ENCODE results near the gene TBC1D22B. TPM values are rescaled to one million over a fixed set of nuclear protein-coding genes. Genes with fewer than 3 reads are reported as not detected.

The TBC1D22B gene
- total RNA-seq, 1 experiment from 2014 or later, result 11.8 TPM

DNA sequence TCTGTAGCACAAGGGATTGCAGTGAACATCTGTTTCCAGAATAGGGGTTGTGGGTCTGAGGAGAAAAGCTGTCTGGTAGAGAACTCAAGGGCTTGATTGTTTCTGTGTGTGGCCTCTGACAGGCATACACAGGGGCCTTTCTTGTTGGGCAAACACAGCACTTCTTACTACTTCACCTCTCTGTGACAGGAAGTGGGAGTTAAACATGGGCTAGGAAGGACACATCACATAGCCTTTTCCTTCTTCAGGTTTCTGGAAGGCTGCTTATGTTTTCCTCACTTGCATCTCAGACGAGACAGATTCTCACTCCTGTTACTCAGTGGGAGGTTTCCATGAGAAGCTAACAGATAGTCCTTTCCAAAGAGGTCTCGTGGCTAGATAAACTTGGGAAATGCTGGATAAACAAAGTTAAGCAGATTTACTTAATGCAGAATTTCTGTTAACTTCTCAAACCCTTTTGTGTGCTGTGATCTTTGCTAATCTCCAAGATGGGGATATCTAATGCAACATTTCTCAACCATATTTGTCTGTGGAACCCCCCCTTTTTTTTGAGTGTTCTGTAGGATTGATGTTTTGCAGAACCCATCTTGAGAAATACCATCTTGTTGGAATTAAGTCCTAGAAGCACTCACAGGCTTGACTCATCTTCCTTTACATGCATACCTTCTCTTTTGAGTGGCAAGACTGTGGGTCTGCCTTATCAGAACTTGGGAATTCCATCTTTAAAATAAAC lies 54.3 kb downstream of the TBC1D22B start:
- H3K27me3 ChIP-seq (replicated peaks; ENCODE audit: control insufficient read depth, insufficient read depth, low read length), result no peaks in the 10 kb centered on the region
- Mint-ChIP-seq H3K9me3 (ENCODE audit: unreplicated experiment) (no peaks in the 10 kb centered on the region), H3K27ac (ENCODE audit: unreplicated experiment) (no peak overlapping the region), H3K27me3 (ENCODE audit: insufficient read depth, unreplicated experiment) (no peaks in the 10 kb centered on the region), H3K4me3 (ENCODE audit: unreplicated experiment) (no peak overlapping the region), H3K4me1 (ENCODE audit: low read depth, unreplicated experiment) (no peaks in the 10 kb centered on the region), H3K36me3 (ENCODE audit: insufficient read depth, unreplicated experiment) (peaks cover 7% of the 10 kb centered on the region)
- H3K4me1 ChIP-seq, result no peaks in the 10 kb centered on the region
- H3K9me3 ChIP-seq, result no peaks in the 10 kb centered on the region
- intact Hi-C loops (cut with micrococcal nuclease; ENCODE audit: unreplicated experiment), result no loop called here
- DNase-seq, result no peak
- H3K36me3 ChIP-seq (ENCODE audit: control insufficient read depth, insufficient read depth, low read length), result no peaks in the 10 kb centered on the region; the same call in none of the 2 replicates
- no peak overlapping the region for H3K4me3 ChIP-seq (ENCODE audit: low read depth, low read length)
- POLR2A ChIA-PET, result no interaction called here
- TF ChIP-seq CTCF (IDR thresholded peaks at IDR 0.05; ENCODE audit: insufficient read depth in 1 of 2, low read depth in 1 of 2, low read length in 1 of 2, severe bottlenecking in 1 of 2, unreplicated experiment in 1 of 2), result no peak
- no TSS peak for BruUV-seq (replicated peaks)
- CTCF ChIA-PET, result no interaction called here

- no peaks in the 10 kb centered on the region for H3K4me1 ChIP-seq
These were observed 56.3 kb downstream of the TBC1D22B start for GRCh38 chr6:37313723-37314486.

More at GRCh38 chr6:37313723-37314486, 56.3 kb downstream of the TBC1D22B start:
- no TSS peak for BruUV-seq (replicated peaks)
- Mint-ChIP-seq H3K27me3 (ENCODE audit: insufficient read depth, unreplicated experiment) (no peaks in the 10 kb centered on the region), H3K36me3 (ENCODE audit: insufficient read depth, unreplicated experiment) (peaks cover 7% of the 10 kb centered on the region), H3K4me3 (ENCODE audit: unreplicated experiment) (no peak overlapping the region), H3K9me3 (ENCODE audit: unreplicated experiment) (no peaks in the 10 kb centered on the region), H3K4me1 (ENCODE audit: low read depth, unreplicated experiment) (no peaks in the 10 kb centered on the region), H3K27ac (ENCODE audit: unreplicated experiment) (no peak overlapping the region)
- H3K27me3 ChIP-seq (replicated peaks; ENCODE audit: control insufficient read depth, insufficient read depth, low read length), result no peaks in the 10 kb centered on the region
- no peaks in the 10 kb centered on the region; the same call in none of the 2 replicates for H3K36me3 ChIP-seq (ENCODE audit: control insufficient read depth, insufficient read depth, low read length)
- intact Hi-C loops (cut with micrococcal nuclease; ENCODE audit: unreplicated experiment), result no loop called here
- POLR2A ChIA-PET, result no interaction called here
- no peak for DNase-seq
- no peaks in the 10 kb centered on the region for H3K9me3 ChIP-seq
- no peak overlapping the region for H3K4me3 ChIP-seq (ENCODE audit: low read depth, low read length)
- CTCF ChIA-PET, result interaction anchor here (0.8 to 1.5 kb wide), 3 partner anchors 10 to 12 kb away, joined by 5 to 6 read pairs (median 5); no protein-coding TSS in a partner anchor
- no peak for TF ChIP-seq CTCF (IDR thresholded peaks at IDR 0.05; ENCODE audit: insufficient read depth in 1 of 2, low read depth in 1 of 2, low read length in 1 of 2, severe bottlenecking in 1 of 2, unreplicated experiment in 1 of 2)

Data from Caco-2 (cell line).